ENCODE measurements around the gene MED20.

The MED20 gene

DNA sequence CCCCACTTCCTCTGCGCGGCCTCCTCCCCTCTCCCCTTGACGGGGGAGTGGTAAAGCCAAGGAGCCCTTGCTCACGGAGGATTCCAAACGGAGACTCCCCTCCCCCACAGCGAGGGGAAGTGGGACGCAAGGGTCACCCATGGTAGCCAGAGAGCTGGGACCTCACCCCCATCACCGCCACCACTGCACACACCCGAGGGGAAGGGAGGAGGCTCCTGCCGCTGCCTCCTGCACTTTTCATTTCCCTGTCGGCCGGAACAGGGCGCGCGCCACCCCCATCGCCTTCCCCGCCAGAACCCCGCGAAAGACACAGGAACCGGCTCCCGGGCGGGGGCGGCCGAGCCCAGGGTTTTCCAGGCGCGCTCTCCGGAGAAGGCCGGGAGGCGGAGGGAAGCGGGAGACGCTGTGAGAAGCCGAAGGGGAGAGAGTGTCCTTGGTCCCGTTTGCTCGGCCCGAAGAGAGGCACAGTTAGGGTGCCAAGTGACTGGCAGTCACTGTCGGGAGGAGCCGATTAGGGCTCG, 19.9 kb upstream of the MED20 start:
- DNase-seq, result no peak

DNA sequence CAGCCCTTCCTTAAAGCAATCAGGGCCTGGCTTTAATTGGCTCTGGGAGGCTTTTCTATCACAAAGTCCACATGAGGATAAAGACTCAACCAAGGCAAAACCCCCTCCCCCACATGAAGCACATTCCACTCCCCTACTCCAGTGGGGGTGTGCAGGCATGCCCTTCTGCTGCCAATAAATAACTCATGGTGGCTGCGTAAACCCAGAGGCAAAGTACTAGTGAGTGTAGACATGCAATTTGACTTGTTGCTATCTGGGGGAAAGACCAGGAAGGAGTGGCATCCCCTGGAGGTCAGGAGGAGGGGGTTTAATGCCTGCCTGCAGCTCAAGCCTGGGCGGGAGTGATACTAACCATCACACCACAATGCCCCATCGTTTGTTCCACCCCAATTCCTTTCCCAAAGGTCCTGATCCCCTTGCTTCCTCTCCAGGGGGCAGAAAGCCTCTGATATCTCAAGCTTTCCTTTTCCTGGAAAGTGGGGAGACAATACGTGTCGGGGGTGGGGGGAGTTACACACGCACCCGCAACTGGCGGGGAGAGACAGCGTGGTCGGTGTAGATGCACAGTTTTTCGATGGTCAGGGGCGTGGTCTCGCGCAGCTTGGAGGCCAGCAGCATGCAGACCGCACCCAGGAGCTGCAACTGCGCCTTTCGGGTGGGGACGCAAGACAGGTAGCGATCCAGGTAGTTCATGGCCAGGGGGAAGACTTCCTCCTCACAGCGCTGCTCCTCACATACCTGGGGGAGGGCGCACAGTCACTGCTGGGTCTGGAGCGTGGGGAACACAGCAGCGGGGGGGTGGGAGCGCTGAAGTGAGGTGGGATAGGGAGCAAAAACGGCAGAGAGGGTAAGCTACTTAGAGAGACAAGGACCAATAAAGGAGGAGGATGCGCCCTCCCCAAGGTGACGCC, 19.2 kb upstream of the MED20 start:
- DNase-seq, result no peak

DNA sequence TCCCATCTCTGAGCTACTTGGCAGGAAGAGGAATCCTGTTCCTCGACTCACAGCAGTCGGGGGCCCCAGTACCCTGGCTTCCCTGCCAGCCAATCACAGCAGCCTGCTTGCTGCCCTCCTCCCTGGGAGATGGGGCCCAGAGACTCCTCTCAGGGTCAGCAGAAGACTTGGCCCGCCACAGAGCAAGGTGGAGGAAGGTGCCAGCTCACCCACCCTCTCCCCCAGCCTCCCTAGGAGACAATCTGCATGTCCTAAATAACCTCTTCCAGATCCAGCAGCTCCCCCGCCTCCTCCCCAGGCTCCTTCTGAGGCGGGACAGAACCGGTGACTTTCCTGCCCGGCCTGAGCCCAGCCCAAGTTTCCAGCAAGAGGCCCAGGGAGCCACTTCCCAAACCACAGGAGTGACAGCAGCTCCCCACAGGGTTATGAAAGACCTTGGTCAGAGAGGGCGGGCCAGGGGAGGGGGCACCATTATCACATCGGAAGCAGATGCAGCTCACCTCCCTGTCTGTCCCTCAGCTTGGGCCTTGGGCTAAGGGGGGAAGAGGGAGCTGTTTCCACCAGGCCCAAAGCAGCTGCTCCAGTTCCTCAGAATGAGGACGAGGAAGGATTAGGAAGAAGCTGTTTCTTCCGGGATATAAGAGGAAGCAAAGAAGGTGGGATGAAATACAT, 18.4 kb upstream of the MED20 start:
- DNase-seq, result no peak

DNA sequence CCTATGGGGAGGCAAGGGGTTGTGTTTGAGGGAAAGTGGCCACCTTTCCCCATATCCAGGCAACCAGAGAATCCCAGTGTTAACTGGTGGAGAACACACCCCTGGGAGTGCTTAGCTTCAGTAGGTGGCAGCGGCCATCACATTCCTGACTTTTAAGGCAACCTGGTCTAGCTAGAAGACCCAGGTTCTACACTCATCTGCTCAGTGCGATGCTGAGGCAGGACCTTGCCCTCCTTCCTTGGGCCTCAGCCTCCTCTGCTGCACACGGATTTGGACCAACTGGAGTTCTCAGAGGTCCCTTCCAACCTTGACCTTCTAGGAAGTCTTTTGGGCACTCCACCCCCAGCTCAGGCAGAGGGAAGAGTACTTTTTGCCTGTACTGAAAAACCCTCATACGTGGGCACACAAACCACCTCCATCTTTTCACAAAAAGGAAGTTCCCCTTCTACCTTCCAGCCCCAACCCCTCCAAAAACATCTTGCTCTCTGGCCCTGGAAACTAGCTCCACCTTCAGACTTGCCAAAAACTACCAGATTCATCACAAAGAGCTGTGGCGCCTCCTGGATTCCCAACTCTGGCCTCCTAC, 17.7 kb upstream of the MED20 start:
- peak in 1 of 2 experiments; percentile 18 for DNase-seq

DNA sequence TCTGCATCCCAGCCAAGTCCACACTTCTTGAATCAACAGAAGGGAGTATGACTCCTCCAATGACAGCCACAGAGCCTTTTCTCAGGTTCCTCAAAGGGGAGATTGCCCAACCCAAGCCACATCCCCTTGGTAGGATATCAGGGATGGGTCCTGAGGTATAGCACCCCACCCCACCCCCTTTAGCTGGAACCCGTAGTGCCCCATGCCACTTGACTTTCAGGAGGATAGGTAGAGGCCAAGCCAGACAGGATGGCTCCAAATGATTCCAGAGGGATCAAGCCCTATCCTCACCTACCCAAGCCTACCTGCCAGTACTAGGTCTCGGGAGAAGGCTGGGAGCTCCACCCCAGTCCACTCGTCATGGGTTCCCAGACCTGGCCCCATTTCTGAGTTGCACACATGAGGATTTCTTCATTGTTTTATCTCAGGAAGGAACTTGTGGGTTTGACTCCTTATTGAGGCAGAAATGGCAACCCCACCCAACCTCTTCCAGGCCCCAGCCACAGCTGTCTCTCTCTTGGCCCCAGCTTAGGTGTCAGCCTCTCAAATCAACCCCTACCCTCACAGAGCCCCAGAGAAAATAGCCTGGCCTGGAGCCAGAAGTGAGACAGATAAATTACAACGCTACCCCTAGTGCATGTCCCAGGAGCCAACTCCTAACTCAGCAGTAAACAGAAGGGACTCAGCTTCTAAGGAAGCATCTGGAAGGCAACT, 17.1 kb upstream of the MED20 start:
- DNase-seq, result no peak

DNA sequence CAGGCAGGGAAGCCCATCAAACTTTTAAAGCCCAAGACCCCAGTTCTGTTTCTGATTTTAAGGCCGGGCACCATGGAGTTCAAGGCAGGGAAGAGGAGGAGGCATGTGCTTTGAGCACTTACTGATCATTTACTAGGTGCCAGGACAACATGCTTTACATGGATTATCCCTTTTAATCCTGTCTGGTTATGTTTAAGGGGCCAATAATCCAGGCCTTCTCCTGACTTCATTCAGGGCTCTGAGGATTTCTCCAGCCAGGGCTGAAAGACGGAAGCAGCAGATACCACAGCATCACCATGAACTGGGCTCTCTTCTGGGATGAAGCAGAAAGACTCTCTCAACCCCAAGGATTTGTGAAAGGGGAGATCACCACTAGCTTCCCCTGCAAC, 16.5 kb upstream of the MED20 start:
- DNase-seq, result no peak

DNA sequence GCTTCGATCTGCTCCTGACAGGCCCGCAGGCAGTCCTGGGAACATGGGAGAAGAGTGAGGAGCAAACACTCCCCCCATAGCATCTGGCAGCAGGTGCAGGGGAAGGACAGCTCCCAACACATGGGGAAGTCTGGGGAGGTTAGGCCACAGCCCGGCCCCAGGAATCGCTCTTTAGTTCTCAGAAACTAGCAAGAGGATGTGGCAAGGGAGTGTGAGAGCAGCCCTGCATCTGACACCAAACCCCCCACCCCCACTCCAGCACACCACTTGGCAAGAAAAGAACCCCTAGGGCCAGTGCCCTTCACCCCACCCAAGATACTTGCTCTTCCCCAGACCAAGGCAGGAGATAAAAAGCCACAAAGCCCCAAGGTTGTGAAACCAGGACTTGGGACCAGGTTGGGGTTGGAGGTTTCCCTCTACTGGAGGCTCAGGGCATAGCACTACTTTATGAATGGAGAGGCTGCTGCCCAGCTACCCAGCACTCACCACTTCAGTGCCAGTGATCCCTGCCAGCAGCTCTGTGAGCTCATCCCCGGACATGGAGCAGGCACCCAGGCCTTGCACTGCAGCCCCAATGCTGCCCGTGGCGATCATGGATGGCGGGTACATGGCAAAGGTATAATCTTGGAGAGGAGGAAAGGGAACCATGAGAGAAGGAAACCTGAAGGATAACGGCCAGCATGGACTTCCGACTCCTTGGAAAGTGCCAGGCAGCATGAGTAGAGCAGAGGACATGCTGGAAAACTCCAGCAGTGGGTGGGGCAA, 15.3 kb upstream of the MED20 start:
- peak; percentile 33 to 83 for DNase-seq

DNA sequence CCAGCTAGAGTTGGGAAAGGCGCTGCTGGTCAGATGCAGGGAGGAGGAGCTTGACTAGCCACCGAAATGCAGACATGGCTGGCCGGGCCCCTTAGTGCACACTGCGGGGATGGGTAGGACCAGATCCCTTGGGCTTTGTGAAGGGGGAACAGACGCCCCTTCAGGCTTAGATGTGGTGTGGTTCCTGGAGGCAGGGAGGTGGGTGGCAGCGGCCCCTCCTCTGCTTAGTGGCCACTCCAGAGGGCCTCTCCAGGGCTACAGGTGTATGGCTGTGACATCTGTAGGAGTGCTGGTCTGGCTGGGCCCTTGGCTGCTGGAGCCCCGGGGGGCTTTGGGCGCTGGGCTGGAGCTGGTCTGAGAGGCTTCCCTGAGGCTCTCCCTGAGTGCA, 14.7 kb upstream of the MED20 start:
- DNase-seq, result no peak

DNA sequence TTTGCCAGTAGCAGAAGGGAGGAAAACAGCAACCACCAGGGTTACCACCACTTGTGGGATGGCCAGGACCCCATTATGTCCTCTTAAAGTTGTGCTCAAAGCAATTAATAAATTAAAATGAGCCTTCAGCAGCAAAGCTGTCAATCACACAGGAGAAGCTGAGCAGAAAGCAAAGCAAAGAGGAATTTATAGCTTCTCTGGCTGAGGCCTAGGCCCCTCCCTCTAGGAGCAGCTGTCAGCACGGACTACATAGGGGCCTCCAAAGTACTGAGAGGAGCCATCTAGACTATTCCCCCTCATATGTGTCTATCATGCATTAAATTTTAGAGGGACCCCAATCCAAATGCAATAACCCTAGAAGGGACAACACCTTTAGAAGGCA, 14.2 kb upstream of the MED20 start:
- DNase-seq, result no peak

DNA sequence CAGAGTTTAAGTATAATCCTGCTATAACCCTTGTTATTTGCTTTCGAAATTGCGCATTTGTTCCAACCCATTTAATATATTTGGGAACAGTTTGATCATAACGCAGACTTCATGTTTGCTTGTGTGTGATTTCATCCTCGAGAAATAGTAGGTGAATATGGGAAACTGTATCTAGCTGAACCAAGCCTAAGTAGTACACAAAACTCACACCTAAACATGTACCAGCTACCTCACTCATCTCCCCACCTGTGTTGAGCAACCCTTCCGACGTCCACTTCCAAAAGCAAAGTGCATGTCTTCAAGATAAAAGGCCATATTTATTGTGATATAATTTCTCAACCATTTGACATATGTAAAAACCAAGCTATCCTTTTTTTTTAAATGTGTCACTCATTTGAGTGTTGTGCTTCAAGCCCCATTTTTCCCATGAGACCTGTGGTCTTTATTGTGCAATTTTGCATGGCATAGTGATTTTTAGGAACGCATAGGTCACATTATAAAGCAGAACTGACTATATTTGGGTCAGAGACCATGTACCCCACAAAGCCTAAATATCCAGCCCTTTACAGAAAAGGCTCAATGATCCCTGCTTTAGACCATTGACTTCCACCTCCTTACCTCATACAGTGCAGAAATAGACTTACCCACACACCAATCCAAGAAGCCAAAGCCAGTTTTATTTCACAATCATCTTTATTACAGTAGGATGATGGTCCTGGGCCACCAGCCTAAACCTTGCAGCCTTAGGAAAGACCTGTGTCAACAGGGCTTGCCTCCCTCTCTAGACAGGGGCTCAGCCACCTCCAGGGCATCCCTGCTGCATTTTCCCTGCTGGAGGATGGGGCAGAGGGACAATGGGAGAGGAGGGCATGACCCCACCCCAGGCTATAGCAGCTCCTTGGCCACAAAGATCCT, 13.6 kb upstream of the MED20 start:
- DNase-seq, result no peak

DNA sequence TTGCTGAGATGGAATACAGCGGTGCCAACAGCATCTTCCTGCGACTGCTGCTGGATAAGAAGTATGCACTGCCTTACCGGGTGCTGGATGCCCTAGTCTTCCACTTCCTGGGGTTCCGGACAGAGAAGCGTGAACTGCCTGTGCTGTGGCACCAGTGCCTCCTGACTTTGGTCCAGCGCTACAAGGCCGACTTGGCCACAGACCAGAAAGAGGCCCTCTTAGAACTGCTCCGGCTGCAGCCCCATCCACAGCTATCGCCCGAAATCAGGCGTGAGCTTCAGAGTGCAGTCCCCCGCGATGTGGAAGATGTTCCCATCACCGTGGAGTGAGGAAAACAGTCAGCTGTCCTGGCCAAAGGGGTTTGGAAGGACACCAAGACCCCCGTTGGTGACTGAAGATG, 11.4 kb upstream of the MED20 start:
- DNase-seq, result no peak

DNA sequence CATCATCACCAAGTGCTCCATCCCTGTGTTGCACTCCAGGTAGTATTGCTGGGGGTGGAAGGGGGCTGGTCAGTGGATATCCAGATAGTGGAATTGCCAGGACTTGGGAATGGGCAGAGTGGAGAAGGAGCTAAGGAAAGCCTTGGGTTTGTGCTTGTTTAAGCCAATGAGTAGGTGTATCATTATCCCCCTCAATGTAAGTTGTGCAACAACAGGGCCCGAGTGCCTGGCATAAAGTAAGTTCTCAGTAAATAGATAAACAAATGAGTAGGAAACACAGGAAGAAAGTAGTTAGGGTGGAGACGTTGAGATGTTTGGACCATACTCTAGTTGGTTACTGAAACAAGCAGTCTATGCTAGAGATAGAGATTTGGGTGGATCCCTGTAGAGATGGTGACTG, 10.9 kb upstream of the MED20 start:
- no peak for DNase-seq

DNA sequence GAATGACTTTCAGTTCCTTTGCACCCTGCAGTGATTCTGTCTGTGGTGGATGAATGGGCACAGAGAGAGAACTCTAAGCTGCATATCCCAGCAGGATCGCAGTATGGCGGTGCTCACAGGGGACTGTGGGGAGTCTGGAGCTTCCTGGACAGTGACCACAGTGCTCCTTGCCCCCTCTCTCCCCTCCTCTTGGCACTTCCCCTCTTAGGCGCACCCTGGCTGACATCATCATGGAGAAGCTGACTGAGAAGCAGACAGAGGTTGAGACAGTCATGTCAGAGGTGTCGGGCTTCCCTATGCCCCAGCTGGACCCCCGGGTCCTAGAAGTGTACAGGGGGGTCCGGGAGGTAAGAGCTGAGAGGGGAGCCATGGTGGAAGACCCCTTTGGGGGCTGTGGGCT, 9.0 kb upstream of the MED20 start:
- DNase-seq, result no peak

DNA sequence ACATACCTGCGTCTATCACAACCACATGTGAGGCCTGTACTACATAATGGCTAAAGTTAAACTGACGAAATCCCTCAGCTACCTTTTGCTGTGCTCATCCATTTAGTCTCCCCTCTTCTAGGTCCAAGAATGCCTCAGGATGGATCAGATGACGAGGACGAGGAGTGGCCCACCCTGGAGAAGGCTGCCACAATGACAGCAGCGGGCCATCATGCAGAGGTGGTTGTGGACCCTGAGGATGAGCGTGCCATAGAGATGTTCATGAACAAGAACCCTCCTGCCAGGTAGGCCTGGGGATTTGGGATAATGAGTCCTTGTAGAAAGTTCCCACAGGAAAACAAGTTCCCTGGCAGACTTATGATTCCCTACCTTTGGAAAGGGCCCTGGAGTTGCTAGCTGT, 6.3 kb upstream of the MED20 start:
- no peak for DNase-seq

DNA sequence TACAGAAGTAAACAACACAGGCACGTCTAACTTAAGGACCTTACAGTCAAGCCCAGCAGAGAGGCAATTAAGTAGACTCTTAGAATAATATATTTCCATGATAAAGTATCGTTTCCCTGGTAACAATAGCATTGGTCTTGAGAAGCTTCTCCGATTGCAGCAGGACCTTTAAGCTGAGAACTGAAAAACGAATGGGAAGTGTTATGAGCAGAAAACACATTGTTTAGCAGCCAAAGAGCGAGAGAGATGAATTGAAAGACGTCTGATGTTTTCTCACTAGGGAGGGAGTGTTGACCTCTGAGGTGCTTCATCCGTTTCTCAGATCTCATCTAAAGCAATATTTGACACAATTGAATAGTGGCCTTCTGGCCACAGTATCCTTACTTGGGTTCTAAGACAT, 1.2 kb upstream of the MED20 start:
- no peak for DNase-seq

DNA sequence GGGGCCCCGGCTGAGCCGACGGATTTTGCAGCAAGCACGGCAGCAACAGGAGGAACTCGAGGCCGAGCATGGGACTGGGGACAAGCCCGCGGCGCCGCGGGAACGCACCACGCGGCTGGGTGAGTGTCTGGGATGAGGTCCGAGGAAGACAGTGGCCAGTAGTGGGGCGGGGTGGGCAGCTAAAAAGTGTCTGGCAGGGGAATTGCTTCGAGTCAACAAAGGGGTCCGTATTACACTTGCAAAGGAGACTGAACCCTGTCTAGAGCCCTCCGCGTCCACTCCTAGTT, 716 bp upstream of the MED20 start:
- no peak for DNase-seq

DNA sequence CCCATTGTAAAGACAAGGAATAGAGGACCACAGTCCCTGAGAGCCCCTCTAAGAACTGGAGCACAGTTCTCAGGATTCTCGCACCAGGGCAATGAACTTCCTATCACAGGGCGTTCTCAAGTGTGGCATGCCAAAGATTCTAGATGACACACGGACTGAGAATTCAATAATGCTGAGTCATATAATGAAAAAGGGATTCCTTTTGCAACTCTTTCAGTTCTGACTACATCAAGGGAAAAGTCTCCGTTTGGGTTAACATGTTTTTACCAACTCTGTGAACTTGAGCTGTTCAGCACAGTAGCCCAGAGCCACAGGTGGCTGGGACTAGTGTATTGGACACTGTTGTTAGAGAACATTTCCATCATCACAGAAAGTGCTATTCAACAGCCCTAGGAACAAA, 3.4 kb downstream of the MED20 start:
- no peak for DNase-seq

DNA sequence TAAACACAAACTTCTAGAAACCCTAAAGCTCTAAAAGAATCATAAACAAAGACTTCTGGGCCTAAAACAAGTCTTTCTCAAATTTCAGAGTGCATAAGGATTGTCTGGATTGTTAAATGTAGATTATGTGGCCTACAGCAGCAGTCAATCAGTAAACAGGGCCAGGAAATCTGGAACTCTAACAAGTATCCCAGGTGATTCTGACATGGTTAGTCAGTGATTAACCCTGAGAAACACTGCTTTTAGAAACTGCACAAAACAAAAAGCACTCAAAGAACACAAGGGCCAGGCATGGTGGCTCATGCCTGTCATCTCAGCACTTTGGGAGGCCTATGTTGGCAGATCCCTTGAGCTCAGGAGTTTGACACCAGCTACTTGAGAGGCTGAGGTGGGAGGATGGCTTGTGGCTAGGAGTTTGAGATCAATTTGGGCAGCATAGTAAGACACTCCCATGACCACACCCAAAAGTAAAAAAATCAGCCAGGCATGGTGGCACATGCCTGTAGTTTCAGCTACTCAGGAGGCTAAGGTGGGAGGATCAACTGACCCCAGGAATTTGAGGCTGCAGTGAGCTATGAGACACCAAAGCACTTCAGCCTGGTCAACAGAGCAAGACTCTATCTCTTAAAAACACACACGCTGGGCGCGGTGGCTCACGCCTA, 5.9 kb downstream of the MED20 start:
- no peak for DNase-seq

DNA sequence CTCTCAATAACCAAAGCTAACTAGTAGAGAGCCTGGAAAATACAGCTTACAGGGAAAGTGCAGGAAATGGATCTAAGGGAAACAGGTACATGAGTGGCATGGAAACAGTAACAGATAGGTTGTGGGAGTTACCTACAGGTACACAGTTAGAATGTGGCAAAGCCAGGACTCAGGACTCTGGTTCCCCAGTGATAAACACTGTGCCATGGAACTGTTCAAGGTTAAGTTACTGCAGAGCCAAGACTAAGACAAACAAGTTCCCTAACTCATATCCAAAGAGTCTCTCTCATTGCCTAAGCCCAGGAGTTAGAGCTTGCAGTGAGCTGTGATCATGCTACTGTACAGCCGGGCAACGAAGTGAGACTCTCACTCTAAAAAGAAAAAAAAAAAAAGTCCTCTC, 6.6 kb downstream of the MED20 start:
- no peak for DNase-seq

DNA sequence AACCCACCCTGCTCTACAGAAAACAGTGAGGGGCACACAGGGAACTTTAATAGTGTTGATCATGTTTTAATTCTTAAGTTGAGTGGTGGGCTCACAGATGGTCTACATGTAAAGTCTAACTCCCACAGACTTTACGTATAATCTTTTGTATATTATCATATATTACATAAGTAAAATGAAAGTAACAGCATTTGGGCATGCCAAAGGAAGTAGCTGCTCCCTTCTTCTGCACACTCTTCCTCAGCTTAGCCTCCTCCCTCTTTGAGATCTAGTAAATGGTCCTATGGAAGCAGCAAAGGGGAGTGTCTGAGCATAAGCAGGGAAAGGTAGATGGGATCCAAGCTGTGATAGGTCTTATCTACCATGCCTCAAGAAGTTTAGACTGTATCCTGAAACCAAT, 11.2 kb downstream of the MED20 start:
- DNase-seq, result no peak

DNA sequence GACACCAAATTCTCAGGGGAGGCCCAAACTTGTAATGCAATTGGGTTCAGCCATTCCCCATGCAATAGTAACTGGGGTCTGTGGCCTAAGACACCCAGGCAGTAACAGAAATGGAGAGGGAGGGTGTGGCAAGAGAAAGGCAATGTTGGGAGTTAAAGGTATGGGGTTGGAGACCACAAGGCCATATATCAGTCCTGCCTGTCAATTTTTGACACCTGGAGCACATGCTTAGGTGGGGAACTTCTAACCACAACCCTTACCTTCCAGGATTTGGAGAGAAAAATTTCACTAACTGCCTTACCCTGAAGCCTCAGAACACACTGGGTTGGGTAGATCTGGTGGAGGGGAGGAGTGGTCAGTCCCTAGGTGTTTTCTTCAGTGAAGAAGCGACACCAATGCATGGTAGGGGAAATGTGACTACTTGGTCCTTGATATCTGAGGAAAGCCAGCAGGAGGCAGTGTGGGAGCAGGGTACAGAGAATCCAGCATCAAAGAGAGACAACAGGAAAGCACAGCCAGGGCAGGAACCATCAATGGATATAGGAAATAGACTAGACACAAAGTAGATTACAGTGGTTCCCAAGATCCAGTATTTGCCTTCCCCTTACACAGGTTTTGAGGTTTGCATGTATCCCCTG, 18.9 kb downstream of the MED20 start:
- DNase-seq, result peak in 1 of 2 experiments; percentile 7

Measured in NCI-H446 (cell line).